Measurements from ENCODE around the gene ZNF497. TPM values are rescaled to one million over a fixed set of nuclear protein-coding genes. Genes with fewer than 3 reads are reported as not detected.

ZNF497 gene
- total RNA-seq, 1 donor from 2014 or later, result 8.1 TPM

DNA sequence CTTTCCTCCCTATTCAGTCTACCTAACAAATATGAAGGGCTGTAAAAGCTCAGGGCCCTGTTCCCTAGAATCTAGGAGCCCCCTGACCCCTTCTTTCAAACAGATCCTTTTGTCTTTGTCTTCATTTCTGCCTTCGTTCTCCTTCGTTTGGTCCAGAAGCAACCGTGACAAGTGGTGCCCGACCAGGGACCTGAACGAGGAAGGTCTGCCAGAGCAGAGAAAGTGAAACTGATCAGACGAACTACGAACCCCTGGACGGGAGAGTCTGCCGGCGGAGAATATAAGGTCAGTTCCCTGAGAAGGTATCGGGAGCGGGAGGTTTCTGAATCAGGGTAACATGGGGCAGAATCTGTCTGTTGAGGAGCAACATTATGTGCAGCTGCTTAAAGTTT is 56.6 kb downstream of the ZNF497 start:
- H3K9me3 Mint-ChIP-seq, result no peaks in the 10 kb centered on the region
- DNase-seq (ENCODE audit: extremely low spot score, unreplicated experiment), result no peak
- TF ChIP-seq, protein P1, sequence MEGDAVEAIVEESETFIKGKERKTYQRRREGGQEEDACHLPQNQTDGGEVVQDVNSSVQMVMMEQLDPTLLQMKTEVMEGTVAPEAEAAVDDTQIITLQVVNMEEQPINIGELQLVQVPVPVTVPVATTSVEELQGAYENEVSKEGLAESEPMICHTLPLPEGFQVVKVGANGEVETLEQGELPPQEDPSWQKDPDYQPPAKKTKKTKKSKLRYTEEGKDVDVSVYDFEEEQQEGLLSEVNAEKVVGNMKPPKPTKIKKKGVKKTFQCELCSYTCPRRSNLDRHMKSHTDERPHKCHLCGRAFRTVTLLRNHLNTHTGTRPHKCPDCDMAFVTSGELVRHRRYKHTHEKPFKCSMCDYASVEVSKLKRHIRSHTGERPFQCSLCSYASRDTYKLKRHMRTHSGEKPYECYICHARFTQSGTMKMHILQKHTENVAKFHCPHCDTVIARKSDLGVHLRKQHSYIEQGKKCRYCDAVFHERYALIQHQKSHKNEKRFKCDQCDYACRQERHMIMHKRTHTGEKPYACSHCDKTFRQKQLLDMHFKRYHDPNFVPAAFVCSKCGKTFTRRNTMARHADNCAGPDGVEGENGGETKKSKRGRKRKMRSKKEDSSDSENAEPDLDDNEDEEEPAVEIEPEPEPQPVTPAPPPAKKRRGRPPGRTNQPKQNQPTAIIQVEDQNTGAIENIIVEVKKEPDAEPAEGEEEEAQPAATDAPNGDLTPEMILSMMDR (conservative IDR thresholded peaks at IDR 0.05), result no peak
- no peaks in the 10 kb centered on the region for H3K27me3 Mint-ChIP-seq
- peaks cover 14% of the 10 kb centered on the region for H3K4me1 Mint-ChIP-seq (ENCODE audit: unreplicated experiment)
- H3K36me3 Mint-ChIP-seq, result peaks cover 56% of the 10 kb centered on the region
- peak overlapping the region; percentile 97 for H3K27ac Mint-ChIP-seq
- peak overlapping the region; percentile 100 for H3K4me3 Mint-ChIP-seq

GRCh38 chr19:58305065-58305931 is 57.3 kb downstream of the ZNF497 start, which contains the start of gene ERVK3-1:
ERVK3-1 (plus strand) TSS chr19:58305377; CDS start chr19:58312169, 6,792 bp downstream.
- H3K36me3 Mint-ChIP-seq, result peaks cover 59% of the 10 kb centered on the region
- peak within 1 kb of the TSS; percentile 97 for H3K27ac Mint-ChIP-seq
- no peaks in the 10 kb centered on the region for H3K27me3 Mint-ChIP-seq
- peaks cover 14% of the 10 kb centered on the region for H3K4me1 Mint-ChIP-seq (ENCODE audit: unreplicated experiment)
- H3K4me3 Mint-ChIP-seq, result peak within 1 kb of the TSS; percentile 100
- no peaks in the 10 kb centered on the region for H3K9me3 Mint-ChIP-seq
- DNase-seq (ENCODE audit: extremely low spot score, unreplicated experiment), result peak; percentile 94
- TF ChIP-seq, protein P1 (conservative IDR thresholded peaks at IDR 0.05), result peak; percentile 43

- Mint-ChIP-seq H3K4me3 (peak overlapping the region; percentile 100), H3K9me3 (no peaks in the 10 kb centered on the region), H3K4me1 (ENCODE audit: unreplicated experiment) (peaks cover 14% of the 10 kb centered on the region), H3K36me3 (peaks cover 61% of the 10 kb centered on the region), H3K27ac (peak overlapping the region; percentile 97), H3K27me3 (no peaks in the 10 kb centered on the region)
- TF ChIP-seq, protein P1 (conservative IDR thresholded peaks at IDR 0.05), result no peak
- no peak for DNase-seq (ENCODE audit: extremely low spot score, unreplicated experiment)
These were observed 57.8 kb downstream of the ZNF497 start for GRCh38 chr19:58304748-58305064.

Small RNA genes within 50 kb of the gene (microRNA-seq; reads per million reads assigned to microRNA genes)
- not detected for gene MIR4754
- not detected for gene MIR6806

Other genes starting within 250 kb of the ZNF497 start
- gene ZNF329, start 212.0 kb downstream of the ZNF497 start, total RNA-seq (ENCODE audit: low replicate concordance), result 12.5 and 14.5 TPM in 2 replicates
- gene ZNF274, start 179.7 kb downstream of the ZNF497 start, total RNA-seq (ENCODE audit: low replicate concordance), result 27.2 and 34.1 TPM in 2 replicates
- 52.0 and 52.5 TPM in 2 replicates for gene ZNF544, start 133.8 kb downstream of the ZNF497 start, total RNA-seq (ENCODE audit: low replicate concordance)
- 10.8 and 16.4 TPM in 2 replicates for gene ZNF8, start 83.8 kb downstream of the ZNF497 start, total RNA-seq (ENCODE audit: low replicate concordance)
- 35.2 and 36.8 TPM in 2 replicates for gene ERVK3-1, start 57.4 kb downstream of the ZNF497 start, total RNA-seq (ENCODE audit: low replicate concordance)
- 4.2 and 5.4 TPM in 2 replicates for gene ZSCAN22, start 35.8 kb downstream of the ZNF497 start, total RNA-seq (ENCODE audit: low replicate concordance)
- gene A1BG, start 9.3 kb downstream of the ZNF497 start, total RNA-seq (ENCODE audit: low replicate concordance), result 5.1 and 11.7 TPM in 2 replicates
- gene ZNF837, start 18.3 kb upstream of the ZNF497 start, total RNA-seq (ENCODE audit: low replicate concordance), result 2.8 and 3.8 TPM in 2 replicates
- 1,320 and 1,324 TPM in 2 replicates for gene RPS5, start 24.5 kb upstream of the ZNF497 start, total RNA-seq (ENCODE audit: low replicate concordance)
- gene RNF225, start 32.9 kb upstream of the ZNF497 start, total RNA-seq (ENCODE audit: low replicate concordance), result 1.0 and 4.0 TPM in 2 replicates
- gene ZNF584, start 45.9 kb upstream of the ZNF497 start, total RNA-seq (ENCODE audit: low replicate concordance), result 10.1 and 18.2 TPM in 2 replicates
- gene ZNF132, start 77.4 kb upstream of the ZNF497 start, total RNA-seq (ENCODE audit: low replicate concordance), result 2.5 and 6.0 TPM in 2 replicates
- 9.3 and 12.7 TPM in 2 replicates for gene ZNF324B, start 88.9 kb upstream of the ZNF497 start, total RNA-seq (ENCODE audit: low replicate concordance)
- gene ZNF324, start 104.3 kb upstream of the ZNF497 start, total RNA-seq (ENCODE audit: low replicate concordance), result 11.5 and 15.0 TPM in 2 replicates
- gene ZNF446, start 113.6 kb upstream of the ZNF497 start, total RNA-seq (ENCODE audit: low replicate concordance), result 13.0 and 17.4 TPM in 2 replicates
- 5.7 and 9.3 TPM in 2 replicates for gene SLC27A5, start 149.2 kb upstream of the ZNF497 start, total RNA-seq (ENCODE audit: low replicate concordance)
- gene ZBTB45, start 157.1 kb upstream of the ZNF497 start, total RNA-seq (ENCODE audit: low replicate concordance), result 18.6 and 20.2 TPM in 2 replicates
- gene TRIM28, start 181.3 kb upstream of the ZNF497 start, total RNA-seq (ENCODE audit: low replicate concordance), result 401 and 679 TPM in 2 replicates
- gene CHMP2A, start 192.4 kb upstream of the ZNF497 start, total RNA-seq (ENCODE audit: low replicate concordance), result 86.5 and 97.7 TPM in 2 replicates
- 78.0 and 81.9 TPM in 2 replicates for gene UBE2M, start 195.9 kb upstream of the ZNF497 start, total RNA-seq (ENCODE audit: low replicate concordance)
- 22.9 and 30.0 TPM in 2 replicates for gene MZF1, start 210.6 kb upstream of the ZNF497 start, total RNA-seq (ENCODE audit: low replicate concordance)